ENCODE measurements around the gene SAP25. TPM values are rescaled to one million over a fixed set of nuclear protein-coding genes. Genes with fewer than 3 reads are reported as not detected.
"Not testable (repeated sequence)": the region's sequence is repeated elsewhere in the genome, so short reads cannot be mapped to it uniquely, and the experiment has no call there.

Gene SAP25
- total and polyA plus RNA-seq, 12 donors: 0.67 to 11.3 (median 1.6) TPM; not detected in 4

DNA sequence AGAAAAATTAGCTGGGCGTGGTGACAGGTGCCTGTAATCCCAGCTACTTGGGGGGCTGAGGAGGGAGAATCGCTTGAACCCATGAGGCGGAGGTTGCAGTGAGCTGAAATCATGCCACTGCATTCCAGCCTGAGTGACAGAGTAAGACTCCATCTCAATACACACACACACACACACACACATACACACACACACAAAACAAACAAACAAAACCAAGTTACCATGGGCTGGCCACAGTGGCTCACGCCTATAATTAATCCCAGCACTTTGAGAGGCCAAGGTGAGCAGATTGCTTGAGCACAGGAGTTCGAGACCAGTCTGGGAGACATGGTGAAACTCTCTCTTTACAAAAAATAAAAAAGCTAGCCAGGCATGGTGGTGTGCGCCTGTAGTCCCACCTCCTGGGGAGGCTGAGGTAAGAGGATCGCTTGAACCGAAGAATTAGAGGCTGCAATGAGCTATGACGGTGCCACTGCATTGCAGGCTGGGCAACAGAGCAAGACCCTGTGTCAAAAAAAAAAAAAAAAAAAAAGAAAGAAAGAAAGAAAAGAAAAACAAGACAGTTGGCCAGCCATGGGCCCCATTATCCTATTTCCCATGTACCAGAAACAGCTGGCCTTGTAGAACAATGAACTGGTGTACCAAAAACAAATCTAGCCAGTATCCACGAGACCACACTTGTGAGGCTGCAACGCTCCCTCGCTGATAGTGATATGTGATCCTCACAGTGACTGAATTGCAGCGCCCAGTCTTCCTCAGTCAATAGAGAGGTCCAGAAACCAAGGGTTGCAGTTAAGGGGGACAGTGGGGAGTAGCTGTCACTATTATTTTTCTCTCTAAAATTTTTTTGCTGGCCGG, 41.3 kb downstream of the SAP25 start:
- Histone ChIP-seq H3K27ac (no peak overlapping the region), H3K27me3 (no peaks in the 10 kb centered on the region), H3K36me3 (replicated peaks in 1 of 2) (no peaks in the 10 kb centered on the region), H3K9me3 (replicated peaks in 1 of 3) (no peaks in the 10 kb centered on the region), H3K4me3 (no peak overlapping the region), H3K4me1 (replicated peaks in 1 of 2) (no peaks in the 10 kb centered on the region)
- TF ChIP-seq, protein P1, sequence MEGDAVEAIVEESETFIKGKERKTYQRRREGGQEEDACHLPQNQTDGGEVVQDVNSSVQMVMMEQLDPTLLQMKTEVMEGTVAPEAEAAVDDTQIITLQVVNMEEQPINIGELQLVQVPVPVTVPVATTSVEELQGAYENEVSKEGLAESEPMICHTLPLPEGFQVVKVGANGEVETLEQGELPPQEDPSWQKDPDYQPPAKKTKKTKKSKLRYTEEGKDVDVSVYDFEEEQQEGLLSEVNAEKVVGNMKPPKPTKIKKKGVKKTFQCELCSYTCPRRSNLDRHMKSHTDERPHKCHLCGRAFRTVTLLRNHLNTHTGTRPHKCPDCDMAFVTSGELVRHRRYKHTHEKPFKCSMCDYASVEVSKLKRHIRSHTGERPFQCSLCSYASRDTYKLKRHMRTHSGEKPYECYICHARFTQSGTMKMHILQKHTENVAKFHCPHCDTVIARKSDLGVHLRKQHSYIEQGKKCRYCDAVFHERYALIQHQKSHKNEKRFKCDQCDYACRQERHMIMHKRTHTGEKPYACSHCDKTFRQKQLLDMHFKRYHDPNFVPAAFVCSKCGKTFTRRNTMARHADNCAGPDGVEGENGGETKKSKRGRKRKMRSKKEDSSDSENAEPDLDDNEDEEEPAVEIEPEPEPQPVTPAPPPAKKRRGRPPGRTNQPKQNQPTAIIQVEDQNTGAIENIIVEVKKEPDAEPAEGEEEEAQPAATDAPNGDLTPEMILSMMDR (IDR thresholded peaks at IDR 0.05): no peak
- TF ChIP-seq POLR2A (IDR thresholded peaks at IDR 0.05): no peak
- DNase-seq: no peak
- 86 to 91% (median 90%) methylated on average over 14 of the region's 14 CpGs for WGBS, 4 donors
- intact Hi-C loops (cut with DNase I): loop anchor here in 1 of 2 donors (10.0 kb wide), 1 partner anchor 62 kb away; no protein-coding TSS in a partner anchor

DNA sequence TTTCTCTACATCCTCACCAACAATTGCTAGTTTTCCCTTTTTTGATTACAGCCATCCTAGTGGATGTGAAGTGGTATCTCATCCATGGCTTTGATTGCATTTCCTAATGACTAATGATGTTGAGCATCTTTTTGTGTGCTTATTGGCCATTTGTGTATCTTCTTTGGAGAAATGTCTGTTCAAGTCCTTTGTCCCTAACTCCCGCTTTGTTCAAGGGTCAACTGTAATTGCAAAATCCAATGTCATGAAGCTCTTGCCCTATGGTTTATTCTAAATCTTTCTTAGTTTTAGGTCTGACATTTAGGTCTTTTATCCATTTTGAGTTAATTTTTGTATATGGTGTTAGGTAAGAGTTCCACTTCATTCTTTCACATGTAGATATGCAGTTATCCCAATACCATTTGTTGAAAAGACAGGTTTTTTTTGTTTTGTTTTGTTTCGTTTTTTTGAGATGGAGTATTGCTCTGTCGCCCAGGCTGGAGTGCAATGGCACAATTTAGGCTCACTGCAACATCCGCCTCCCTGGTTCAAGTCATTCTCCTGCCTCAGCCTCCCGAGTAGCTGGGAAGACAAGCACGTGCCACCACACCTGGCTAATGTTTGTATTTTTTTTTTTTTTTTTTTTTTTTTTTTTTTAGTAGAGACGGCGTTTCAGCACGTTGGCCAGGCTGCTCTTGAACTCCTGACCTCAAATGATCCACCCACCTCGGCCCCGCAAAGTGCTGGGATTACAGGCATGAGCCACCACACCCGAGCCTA, 45.4 kb downstream of the SAP25 start:
- intact Hi-C loops (cut with DNase I); H3K27me3 ChIP-seq; DNase-seq: not testable (repeated sequence)

DNA sequence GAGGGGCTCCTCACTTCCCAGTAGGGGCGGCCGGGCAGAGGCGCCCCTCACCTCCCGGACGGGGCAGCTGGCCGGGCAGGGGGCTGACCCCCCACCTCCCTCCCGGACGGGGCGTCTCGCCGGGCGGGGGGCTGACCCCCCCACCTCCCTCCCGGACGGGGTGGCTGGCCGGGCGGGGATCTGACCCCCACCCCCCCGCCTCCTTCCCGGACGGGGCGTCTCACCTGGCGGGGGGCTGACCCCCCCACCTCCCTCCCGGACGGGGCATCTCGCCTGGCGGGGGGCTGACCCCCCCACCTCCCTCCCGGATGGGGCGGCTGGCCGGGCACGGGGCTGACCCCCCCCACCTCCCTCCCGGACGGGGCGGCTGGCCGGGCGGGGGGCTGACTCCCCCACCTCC, 50.5 kb downstream of the SAP25 start:
- DNase-seq; H3K27me3 ChIP-seq; H3K36me3 ChIP-seq (replicated peaks in 1 of 2); H3K4me3 ChIP-seq; H3K9me3 ChIP-seq (replicated peaks in 1 of 3); intact Hi-C loops (cut with DNase I); H3K4me1 ChIP-seq (replicated peaks in 1 of 2); H3K27ac ChIP-seq: not testable (repeated sequence)
- WGBS, 4 donors: 88% methylated on average over 20 to 23 of the region's 34 CpGs; no CpG with 5 or more reads in 2 of the 4 donors

More for the DNA sequence above, 45.4 kb downstream of the SAP25 start:
- not testable (repeated sequence) for H3K4me3 ChIP-seq; H3K36me3 ChIP-seq (replicated peaks in 1 of 2); H3K9me3 ChIP-seq (replicated peaks in 1 of 3); H3K27ac ChIP-seq; H3K4me1 ChIP-seq (replicated peaks in 1 of 2)
- 67 to 85% (median 81%) methylated on average over 11 to 12 of the region's 12 CpGs for WGBS, 4 donors

Small RNA genes within 50 kb of the gene (small RNA-seq; reads per million reads assigned to genes)
- gene RN7SL416P: 0 reads per million in 2 donors
- 0 reads per million in 2 donors for gene SAP25

Other genes starting within 250 kb of the SAP25 start
- 100 to 1,000 TPM in 1 of 9 donors, 10 to 100 TPM in 7, 1 to 10 TPM in 1; 8.7 to 115 (median 28.1) TPM for gene PILRB, start 215.8 kb downstream of the SAP25 start, total RNA-seq
- gene PILRB, start 215.8 kb downstream of the SAP25 start, polyA plus RNA-seq: 100 to 1,000 TPM in 2 of 3 donors, 10 to 100 TPM in 1; 10.4 to 403 (median 296) TPM
- gene PILRA, start 200.4 kb downstream of the SAP25 start, total RNA-seq: 10 to 100 TPM in 5 of 9 donors, 1 to 10 TPM in 4; 3.2 to 18.9 (median 12.2) TPM
- gene PILRA, start 200.4 kb downstream of the SAP25 start, polyA plus RNA-seq: 10 to 100 TPM in 2 of 3 donors, 1 to 10 TPM in 1; 5.1 to 17.3 (median 11.9) TPM
- gene ZCWPW1, start 145.2 kb downstream of the SAP25 start, total RNA-seq: 1 to 10 TPM; 1.0 to 5.8 (median 4.6) TPM
- 10 to 100 TPM in 2 of 3 donors, 1 to 10 TPM in 1; 5.0 to 20.2 (median 14.6) TPM for gene ZCWPW1, start 145.2 kb downstream of the SAP25 start, polyA plus RNA-seq
- gene MEPCE, start 144.1 kb downstream of the SAP25 start, total RNA-seq: 10 to 100 TPM; 24.8 to 76.8 (median 52.0) TPM
- gene MEPCE, start 144.1 kb downstream of the SAP25 start, polyA plus RNA-seq: 10 to 100 TPM; 36.7 to 54.6 (median 47.9) TPM
- gene PPP1R35, start 137.4 kb downstream of the SAP25 start, total RNA-seq: 10 to 100 TPM; 29.9 to 64.9 (median 50.4) TPM
- gene PPP1R35, start 137.4 kb downstream of the SAP25 start, polyA plus RNA-seq: 100 to 1,000 TPM in 2 of 3 donors, 1 to 10 TPM in 1; 8.5 to 283 (median 231) TPM
- gene SPACDR, start 109.6 kb downstream of the SAP25 start, total RNA-seq: under 1 TPM in 4 of 9 donors, not detected in 5; 0.36 to 0.78 (median 0.49) TPM
- 1 to 10 TPM in 2 of 3 donors, not detected in 1; 1.2 to 2.9 TPM for gene SPACDR, start 109.6 kb downstream of the SAP25 start, polyA plus RNA-seq
- 10 to 100 TPM; 22.1 to 96.1 (median 58.6) TPM for gene TSC22D4, start 94.7 kb downstream of the SAP25 start, total RNA-seq
- gene TSC22D4, start 94.7 kb downstream of the SAP25 start, polyA plus RNA-seq: 10 to 100 TPM; 11.2 to 80.5 (median 73.6) TPM
- gene NYAP1, start 90.0 kb downstream of the SAP25 start, total RNA-seq: 1 to 10 TPM in 8 of 9 donors, not detected in 1; 1.4 to 3.6 (median 3.3) TPM
- 10 to 100 TPM in 1 of 3 donors, 1 to 10 TPM in 1, under 1 TPM in 1; 0.79 to 26.1 (median 2.8) TPM for gene NYAP1, start 90.0 kb downstream of the SAP25 start, polyA plus RNA-seq
- gene AGFG2, start 34.7 kb downstream of the SAP25 start, total RNA-seq: 100 to 1,000 TPM in 6 of 9 donors, 10 to 100 TPM in 3; 17.1 to 175 (median 142) TPM
- gene AGFG2, start 34.7 kb downstream of the SAP25 start, polyA plus RNA-seq: 10 to 100 TPM; 14.0 to 61.5 (median 30.9) TPM
- 100 to 1,000 TPM in 1 of 9 donors, 10 to 100 TPM in 8; 10.4 to 128 (median 59.4) TPM for gene LRCH4, start 12.2 kb upstream of the SAP25 start, total RNA-seq
- gene LRCH4, start 12.2 kb upstream of the SAP25 start, polyA plus RNA-seq: 100 to 1,000 TPM in 2 of 3 donors, 10 to 100 TPM in 1; 15.0 to 235 (median 109) TPM
- 1 to 10 TPM in 3 of 9 donors, under 1 TPM in 4, not detected in 2; 0.24 to 1.4 (median 0.69) TPM for gene FBXO24, start 12.4 kb upstream of the SAP25 start, total RNA-seq
- gene FBXO24, start 12.4 kb upstream of the SAP25 start, polyA plus RNA-seq: 1 to 10 TPM in 2 of 3 donors, under 1 TPM in 1; 0.16 to 2.8 (median 1.5) TPM
- 100 to 1,000 TPM in 2 of 9 donors, 10 to 100 TPM in 7; 15.7 to 369 (median 68.1) TPM for gene PCOLCE, start 28.5 kb upstream of the SAP25 start, total RNA-seq
- gene PCOLCE, start 28.5 kb upstream of the SAP25 start, polyA plus RNA-seq: 100 to 1,000 TPM in 2 of 3 donors, 10 to 100 TPM in 1; 21.5 to 222 (median 184) TPM
- gene MOSPD3, start 38.6 kb upstream of the SAP25 start, total RNA-seq: 10 to 100 TPM; 14.0 to 54.5 (median 35.8) TPM
- 10 to 100 TPM; 27.3 to 51.9 (median 29.6) TPM for gene MOSPD3, start 38.6 kb upstream of the SAP25 start, polyA plus RNA-seq
- 1 to 10 TPM in 5 of 9 donors, under 1 TPM in 4; 0.24 to 6.7 (median 1.4) TPM for gene TFR2, start 67.7 kb upstream of the SAP25 start, total RNA-seq
- 1 to 10 TPM in 2 of 3 donors, under 1 TPM in 1; 0.88 to 2.1 (median 1.1) TPM for gene TFR2, start 67.7 kb upstream of the SAP25 start, polyA plus RNA-seq
- 1 to 10 TPM in 4 of 9 donors, not detected in 5; 1.7 to 3.8 (median 2.1) TPM for gene ACTL6B, start 82.5 kb upstream of the SAP25 start, total RNA-seq
- 1 to 10 TPM in 2 of 3 donors, under 1 TPM in 1; 0.64 to 5.1 (median 2.5) TPM for gene ACTL6B, start 82.5 kb upstream of the SAP25 start, polyA plus RNA-seq
- 100 to 1,000 TPM in 8 of 9 donors, 10 to 100 TPM in 1; 54.1 to 365 (median 279) TPM for gene GNB2, start 99.8 kb upstream of the SAP25 start, total RNA-seq
- 100 to 1,000 TPM; 105 to 139 (median 105) TPM for gene GNB2, start 99.8 kb upstream of the SAP25 start, polyA plus RNA-seq
- 10 to 100 TPM; 15.9 to 62.2 (median 23.9) TPM for gene GIGYF1, start 120.3 kb upstream of the SAP25 start, total RNA-seq
- gene GIGYF1, start 120.3 kb upstream of the SAP25 start, polyA plus RNA-seq: 100 to 1,000 TPM in 1 of 3 donors, 10 to 100 TPM in 1, 1 to 10 TPM in 1; 5.4 to 167 (median 49.8) TPM
- gene POP7, start 132.2 kb upstream of the SAP25 start, total RNA-seq: 10 to 100 TPM in 8 of 9 donors, 1 to 10 TPM in 1; 8.7 to 60.9 (median 35.1) TPM
- 10 to 100 TPM; 24.8 to 48.5 (median 27.1) TPM for gene POP7, start 132.2 kb upstream of the SAP25 start, polyA plus RNA-seq
- gene EPO, start 146.6 kb upstream of the SAP25 start, total RNA-seq: under 1 TPM in 1 of 9 donors, not detected in 8; 0.17 TPM
- under 1 TPM in 1 of 3 donors, not detected in 2; 0.10 TPM for gene EPO, start 146.6 kb upstream of the SAP25 start, polyA plus RNA-seq
- not detected for gene ZAN, start 159.7 kb upstream of the SAP25 start, total RNA-seq
- not detected for gene ZAN, start 159.7 kb upstream of the SAP25 start, polyA plus RNA-seq

All from adrenal gland (tissue), 12 donors.